HG03060 (cell line): Measurements from ENCODE around the gene TMLHE.
"Not testable (repeated sequence)": the region's sequence is repeated elsewhere in the genome, so short reads cannot be mapped to it uniquely, and the experiment has no call there.

Experiments used
- ATAC-seq: cut with Tn5 transposase; IDR thresholded peaks from one replicate; pipeline ENCODE4 v1.9.1; 2021; ENCODE audit warnings: low read depth, moderate number of reproducible peaks; ENCODE audit not compliant: unreplicated experiment

TMLHE gene

GRCh38 chrX:155612312-155613224 lies at the start of gene TMLHE, which contains the start of gene SPRY3:
Gene TMLHE (minus strand): TSS chrX:155612952. CDS start chrX:155545276, 67,676 bp downstream.
Gene SPRY3 (plus strand): TSS chrX:155612586.
- no peak for ATAC-seq

GRCh38 chrX:155662282-155662681 lies 49.5 kb upstream of the TMLHE start:
- no peak for ATAC-seq

GRCh38 chrX:155645180-155645579 lies 32.4 kb upstream of the TMLHE start:
- ATAC-seq, result no peak

GRCh38 chrX:155643240-155643639 lies 30.5 kb upstream of the TMLHE start:
- no peak for ATAC-seq

- ATAC-seq, result not testable (repeated sequence)
Observed at GRCh38 chrX:155641371-155641770, 28.6 kb upstream of the TMLHE start.

- no peak for ATAC-seq
Observed at GRCh38 chrX:155637714-155638113, 25.0 kb upstream of the TMLHE start.

- ATAC-seq, result not testable (repeated sequence)
Observed at GRCh38 chrX:155635019-155635418, 22.3 kb upstream of the TMLHE start.

- ATAC-seq, result no peak
Observed at GRCh38 chrX:155632431-155633100, 19.8 kb upstream of the TMLHE start.

GRCh38 chrX:155620110-155620509 lies 7.4 kb upstream of the TMLHE start:
- not testable (repeated sequence) for ATAC-seq

- ATAC-seq, result no peak
Observed at GRCh38 chrX:155615938-155616337, 3.2 kb upstream of the TMLHE start.

- no peak for ATAC-seq
Observed at GRCh38 chrX:155613927-155614559, 1.3 kb upstream of the TMLHE start.

- ATAC-seq, result no peak
Observed at GRCh38 chrX:155611302-155611701, 1.4 kb downstream of the TMLHE start.

GRCh38 chrX:155592981-155593380 lies 19.8 kb downstream of the TMLHE start:
- no peak for ATAC-seq

GRCh38 chrX:155592331-155592730 lies 20.4 kb downstream of the TMLHE start:
- ATAC-seq, result no peak

GRCh38 chrX:155577682-155578081 lies 35.1 kb downstream of the TMLHE start:
- ATAC-seq, result no peak

- ATAC-seq, result no peak
Observed at GRCh38 chrX:155563099-155563498, 49.7 kb downstream of the TMLHE start.

- ATAC-seq, result no peak
Observed at GRCh38 chrX:155544881-155545280, 67.9 kb downstream of the TMLHE start.

- no peak for ATAC-seq
Observed at GRCh38 chrX:155535866-155536265, 76.9 kb downstream of the TMLHE start.

- no peak for ATAC-seq
Observed at GRCh38 chrX:155534800-155535199, 78.0 kb downstream of the TMLHE start.

GRCh38 chrX:155527023-155527422 lies 85.7 kb downstream of the TMLHE start:
- ATAC-seq, result not testable (repeated sequence)

GRCh38 chrX:155514225-155514624 lies 98.5 kb downstream of the TMLHE start:
- no peak for ATAC-seq
